Inferior parietal cortex (tissue), 1 donor: ENCODE data around the gene MAP3K4.
"Not testable (repeated sequence)": the region's sequence is repeated elsewhere in the genome, so short reads cannot be mapped to it uniquely, and the experiment has no call there.

Source experiments
- DNase-seq: peaks from one replicate; pipeline ENCODE4 v3.0.0-alpha.2; 2016; ENCODE audit errors: extremely low spot score

MAP3K4 gene

DNA sequence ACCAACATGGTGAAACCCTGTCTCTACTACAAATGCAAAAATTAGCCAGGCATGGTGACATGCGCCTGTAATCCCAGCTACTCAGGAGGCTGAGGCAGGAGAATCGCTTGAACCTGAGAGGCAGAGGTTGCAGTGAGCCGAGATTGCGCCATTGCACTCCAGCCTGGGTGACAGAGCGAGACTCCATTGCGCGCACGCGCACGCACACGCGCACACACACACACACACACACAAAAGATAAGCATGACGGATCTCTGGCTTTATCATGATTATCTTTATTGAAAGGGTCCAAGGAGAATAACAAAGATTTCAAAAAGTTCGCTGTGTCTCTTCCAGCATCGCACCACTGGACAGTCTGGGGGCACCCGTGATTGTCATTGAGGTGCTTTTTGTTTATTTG, 19.0 kb upstream of the MAP3K4 start:
- not testable (repeated sequence) for DNase-seq

DNA sequence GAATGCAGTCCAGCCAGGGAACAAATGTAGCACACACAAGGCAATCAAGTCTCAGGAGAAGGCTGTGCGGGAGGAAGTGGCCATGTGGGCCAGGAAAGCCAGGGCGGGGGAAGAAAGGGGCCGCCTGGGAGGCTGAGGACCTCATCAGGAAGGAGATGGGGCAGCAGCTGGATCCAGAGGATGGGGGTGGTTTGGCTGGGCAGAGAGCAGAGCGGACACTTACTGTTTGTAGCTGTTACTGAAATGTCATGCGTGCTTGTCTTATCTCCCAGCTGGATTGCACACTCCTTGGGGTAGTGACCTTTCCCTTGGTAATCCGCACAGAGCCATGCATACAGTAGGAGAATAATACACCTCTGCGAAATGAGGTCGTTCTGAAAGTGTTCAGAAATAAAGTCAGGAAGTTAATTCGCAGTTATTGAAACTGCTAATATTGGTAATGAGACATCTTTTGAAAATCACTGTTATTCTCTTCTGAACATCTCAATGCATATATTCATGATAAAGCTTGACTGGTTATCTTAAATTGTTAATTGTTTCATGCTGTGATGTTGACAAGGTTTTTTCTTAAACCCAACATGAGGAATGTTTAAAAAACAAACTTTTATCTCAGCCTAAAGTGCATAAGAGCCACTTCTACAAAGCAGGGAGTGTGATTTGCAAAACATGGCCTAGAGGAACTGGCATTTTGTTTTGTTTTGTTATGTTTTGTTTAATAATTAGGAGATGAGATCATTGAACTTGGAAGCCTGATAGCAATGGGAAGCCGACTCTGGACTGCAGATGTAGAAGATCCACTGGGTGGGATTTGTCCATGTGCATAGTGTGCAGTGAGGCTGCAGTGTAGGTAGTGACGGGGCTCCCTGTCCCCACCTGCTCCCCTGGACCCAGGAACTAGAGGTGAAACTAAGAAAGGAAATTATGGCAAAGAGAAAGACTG, 18.0 kb upstream of the MAP3K4 start:
- no peak for DNase-seq

DNA sequence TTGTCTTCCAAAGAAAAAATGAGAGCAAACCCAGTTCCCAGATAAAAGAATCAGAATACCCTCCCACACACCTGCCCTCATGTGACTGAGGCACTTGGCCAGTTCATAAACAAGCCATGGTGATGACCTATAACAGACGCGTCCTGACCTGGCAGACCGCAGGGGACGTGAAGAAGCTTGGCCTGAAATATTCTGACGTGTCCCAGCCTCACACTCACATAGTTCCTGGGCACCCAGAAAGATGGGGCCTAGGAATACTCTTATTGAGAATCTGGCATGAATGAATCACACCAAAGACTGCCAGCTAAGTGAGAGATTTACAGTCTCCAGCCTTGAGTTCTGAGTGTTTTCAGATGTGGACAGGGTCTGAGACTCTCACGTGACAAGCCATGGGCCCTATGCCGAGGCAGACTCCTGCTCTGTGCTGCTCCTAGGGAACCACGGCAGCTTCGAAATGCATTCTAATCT, 17.2 kb upstream of the MAP3K4 start:
- no peak for DNase-seq

DNA sequence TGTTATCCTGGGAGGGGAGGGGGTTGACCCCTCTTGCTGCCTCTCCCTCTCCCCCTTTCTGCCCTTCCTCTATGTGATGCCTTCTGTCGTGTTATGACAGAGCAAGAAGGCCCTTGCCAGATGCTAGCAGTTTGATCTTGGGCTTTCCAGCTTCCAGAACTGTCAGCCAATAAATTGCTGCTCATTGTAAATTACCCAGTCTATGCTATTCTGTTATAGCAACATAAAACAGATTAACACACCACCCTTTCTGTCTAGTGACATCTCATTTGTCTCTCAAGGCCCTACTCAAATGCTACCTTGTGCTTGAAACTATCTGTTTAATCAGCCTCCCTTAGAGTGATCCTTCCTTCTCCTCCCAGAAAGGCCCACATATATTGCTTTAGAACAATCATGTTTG, 16.4 kb upstream of the MAP3K4 start:
- DNase-seq: no peak

DNA sequence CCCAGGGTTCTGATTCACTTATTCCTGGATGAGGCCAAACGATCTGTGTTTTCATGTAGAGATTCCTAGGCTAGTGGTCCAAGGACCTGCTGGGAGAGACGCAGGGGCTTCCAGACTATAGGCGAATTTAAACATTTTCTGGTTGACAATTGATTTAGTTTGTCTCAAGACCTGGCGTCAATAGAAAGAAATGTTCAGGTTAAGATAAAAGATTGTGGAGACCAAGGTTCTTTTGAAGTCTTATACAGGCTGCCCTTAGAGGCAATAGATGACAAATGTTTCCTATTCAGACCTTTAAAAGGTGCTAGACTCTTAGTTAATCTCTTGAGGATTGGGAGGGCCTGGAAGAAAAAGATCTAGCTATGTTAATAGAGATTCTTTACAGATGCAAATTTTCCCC, 15.6 kb upstream of the MAP3K4 start:
- not testable (repeated sequence) for DNase-seq

DNA sequence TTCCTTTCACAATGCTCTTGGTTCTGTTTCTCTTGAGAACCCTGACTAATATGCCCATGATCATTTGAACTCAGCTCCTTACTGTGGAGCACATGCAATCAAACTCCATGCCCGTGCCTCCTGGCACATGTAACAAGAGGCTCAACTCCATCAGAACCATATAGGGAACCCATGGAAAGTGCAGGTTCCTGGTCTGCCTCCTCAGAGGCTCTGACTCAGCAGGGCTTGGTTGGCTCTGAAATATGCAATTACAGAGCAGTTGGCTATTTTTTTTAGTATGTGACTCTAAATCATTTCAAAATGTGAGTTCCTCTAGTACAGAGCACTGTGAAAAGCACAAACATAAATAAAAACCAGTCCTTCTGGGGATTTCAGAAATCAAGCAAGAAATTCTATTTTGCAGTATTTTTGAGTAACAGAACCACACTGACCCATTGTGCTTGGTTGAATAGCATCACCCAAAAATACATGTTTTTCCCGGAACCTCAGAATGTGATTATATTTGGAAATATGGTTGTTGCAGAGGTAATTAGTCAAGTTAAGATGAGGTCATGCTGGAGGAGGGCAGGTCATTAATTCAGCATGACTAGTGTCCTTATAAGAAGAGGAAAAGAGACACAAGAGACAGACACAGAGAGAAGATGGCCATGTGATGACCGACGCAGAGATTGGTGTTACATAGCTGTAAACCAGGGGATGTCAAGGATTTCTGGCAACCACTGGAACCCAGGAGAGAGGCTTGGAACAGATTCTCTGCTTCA, 13.2 kb upstream of the MAP3K4 start:
- no peak for DNase-seq

DNA sequence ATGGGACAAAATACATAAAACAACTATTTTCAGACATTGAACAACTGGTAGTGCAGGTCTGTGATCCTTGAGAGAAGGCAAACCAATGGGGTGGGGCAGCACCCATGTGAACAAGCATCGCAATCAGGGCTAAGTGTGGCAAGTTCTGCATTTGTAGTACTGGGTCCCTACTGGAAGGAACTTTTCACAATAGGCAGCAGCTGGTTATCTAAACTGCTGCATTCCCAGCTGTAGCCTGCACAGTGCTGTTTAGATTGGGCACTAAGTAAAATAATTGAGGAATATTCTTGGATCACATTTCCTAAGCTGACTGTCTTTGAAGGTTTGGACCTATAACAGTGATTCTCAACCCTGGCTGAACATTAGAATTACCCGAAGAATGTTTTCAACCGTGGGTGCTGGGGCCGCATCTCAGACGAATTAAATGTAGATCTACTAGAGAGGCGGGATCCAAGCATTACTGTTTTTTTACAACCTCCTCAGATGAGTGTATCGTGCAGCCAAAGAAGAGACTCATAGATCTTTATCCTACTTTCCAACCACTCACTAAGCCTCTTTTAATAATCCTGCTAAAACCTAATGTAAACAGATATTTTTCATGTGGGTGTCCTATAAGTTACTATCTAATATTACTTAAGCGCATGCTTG, 12.4 kb upstream of the MAP3K4 start:
- DNase-seq: no peak

DNA sequence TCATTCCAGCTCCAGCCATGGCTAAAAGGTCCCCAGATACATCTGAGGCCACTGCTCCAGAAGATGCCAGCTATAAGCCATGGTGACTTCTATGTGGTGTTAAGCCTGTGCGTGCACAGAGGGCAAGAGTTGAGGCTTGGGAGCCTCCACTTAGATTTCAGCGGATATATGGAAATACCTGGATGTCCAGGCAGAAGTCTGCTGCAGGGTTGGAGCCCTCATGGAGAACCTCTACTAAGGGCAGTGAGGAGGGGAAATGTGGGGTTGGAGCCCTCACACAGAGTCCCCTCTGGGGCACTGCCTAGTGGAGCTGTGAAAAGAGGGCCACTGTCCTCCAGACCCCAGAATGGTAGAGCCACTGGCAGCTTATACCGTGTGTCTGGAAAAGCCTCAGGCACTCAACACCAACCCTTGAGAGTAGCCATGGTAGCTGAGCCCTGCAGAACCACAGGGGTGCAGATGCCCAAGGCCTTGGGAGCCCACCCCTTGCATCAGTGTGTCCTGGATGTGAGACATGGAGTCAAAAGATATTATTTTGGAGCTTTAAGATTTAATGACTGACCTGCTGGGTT, 8.1 kb upstream of the MAP3K4 start:
- DNase-seq: not testable (repeated sequence)

DNA sequence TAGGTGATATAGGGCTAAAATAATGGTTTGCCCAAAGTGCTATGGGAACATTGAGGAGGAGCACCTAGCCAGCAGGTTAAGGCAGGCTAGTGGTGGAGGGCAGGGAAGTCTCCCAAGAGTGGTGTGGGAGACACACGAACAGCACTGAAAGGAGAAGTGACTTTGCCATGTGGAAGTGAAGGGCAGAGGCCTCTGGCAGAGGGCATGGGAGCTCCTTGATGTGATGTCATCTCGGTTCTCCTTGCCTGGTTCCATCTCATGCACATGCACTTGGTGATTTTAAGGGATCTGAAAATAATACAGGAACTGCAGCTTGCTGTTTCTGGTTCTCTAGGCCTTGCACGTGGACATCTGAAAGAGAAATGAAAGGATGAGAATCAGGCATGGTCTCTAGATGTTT, 4.7 kb upstream of the MAP3K4 start:
- no peak for DNase-seq

DNA sequence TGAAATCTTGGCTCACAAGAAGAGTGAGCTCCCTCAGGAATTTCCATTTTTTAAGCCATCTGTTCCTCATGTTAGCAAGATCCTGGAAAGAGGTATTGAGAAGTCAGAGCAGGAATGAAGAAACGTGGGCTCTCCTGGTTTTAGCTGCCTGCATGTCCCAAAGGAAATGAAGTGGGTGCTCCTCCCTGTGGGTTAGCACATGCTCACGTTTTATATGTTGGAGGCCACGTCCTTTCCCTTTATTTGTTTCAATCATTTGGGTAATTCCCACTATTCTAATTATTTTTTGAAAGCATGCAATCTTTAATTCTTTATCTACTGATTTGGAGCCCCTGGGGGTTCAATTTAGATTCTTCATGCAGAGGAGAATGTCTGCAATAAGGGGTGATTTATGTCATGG, 4.3 kb upstream of the MAP3K4 start:
- DNase-seq: no peak

DNA sequence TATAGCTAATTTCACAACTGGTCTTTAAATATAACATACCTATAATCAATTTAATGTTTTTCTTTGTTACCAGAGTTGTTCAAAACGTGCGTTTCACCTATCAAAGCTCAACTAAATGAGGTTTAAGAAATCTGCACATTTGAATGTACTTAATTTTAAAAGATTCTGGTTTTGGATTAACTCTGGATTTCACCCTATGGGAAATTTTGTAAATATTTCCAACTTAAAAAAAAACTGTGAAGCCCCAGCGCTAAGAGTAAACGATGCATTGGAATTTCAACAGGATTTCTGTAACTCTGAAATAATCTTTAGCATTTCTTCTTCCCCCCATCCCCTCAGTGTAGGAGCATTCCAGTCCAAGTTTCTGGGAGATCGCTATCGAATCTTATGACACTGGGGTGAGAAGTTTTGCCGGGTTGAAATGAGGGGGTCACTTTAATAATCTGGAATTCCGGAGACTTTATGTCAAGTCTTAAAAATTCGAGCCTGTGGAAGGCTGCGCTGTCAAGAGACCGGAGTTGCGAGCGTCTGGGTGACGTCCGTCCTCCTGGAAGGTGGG, 643 bp upstream of the MAP3K4 start:
- no peak for DNase-seq

DNA sequence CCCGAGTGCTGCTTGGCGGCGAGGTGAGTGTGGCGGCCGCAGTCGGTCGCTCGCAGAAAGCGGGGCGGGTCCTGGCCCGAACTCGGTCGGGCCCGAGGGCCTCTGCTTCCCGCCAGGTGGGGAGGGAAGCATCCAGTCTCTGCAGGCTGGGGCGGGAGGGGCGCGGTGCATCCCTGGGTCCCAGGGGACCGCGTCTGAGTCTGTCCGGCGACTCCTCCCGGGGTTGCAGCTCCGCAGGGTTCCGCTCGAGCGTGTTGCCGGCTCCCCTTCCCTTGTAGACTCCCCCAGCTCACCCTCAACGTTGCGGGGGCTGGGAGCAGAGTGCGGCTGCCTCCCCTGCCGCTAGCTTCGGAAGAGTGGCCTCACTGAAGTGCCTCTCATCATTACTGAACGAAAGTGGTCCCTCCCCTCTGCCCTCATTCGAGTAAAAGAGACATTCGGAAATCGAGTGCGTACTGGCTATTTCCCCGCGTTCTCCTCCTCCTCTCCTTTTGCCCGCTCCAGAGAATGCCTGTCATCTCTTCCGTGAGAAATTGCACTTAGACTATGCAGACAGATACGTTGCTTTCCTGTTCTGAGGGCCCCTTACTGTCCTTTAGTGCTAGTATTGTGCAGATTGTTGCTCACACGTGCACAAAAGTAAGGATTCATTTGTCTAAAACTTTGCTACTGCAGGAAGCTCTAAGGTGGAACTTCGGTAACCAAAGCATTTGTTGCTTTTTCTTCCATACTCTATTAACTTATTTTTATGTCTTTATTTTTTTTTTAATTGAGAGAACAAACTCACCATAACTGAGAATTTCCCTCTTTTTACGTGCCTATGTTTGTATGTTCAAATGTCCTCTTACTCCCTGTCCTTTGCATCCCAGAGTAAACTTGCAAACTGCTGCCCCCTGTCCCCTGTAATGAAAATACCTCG, 751 bp downstream of the MAP3K4 start:
- peak; percentile 61 for DNase-seq

DNA sequence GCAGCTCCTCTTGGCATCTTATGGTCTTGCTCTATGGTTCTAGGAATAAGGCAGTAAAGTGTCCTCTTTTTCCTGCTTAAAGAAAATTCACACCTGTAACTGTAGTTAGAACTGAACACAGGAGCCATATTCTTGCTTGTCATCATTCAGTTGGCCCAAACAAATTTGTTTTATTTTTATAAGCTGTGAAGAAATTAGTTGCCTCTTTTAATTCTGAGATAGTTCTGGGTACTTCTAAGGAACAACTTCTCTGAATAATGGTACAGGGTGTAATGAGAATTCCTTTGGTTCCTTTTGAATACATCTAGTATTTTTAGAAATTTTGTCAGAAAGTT, 1.4 kb downstream of the MAP3K4 start:
- DNase-seq: no peak

DNA sequence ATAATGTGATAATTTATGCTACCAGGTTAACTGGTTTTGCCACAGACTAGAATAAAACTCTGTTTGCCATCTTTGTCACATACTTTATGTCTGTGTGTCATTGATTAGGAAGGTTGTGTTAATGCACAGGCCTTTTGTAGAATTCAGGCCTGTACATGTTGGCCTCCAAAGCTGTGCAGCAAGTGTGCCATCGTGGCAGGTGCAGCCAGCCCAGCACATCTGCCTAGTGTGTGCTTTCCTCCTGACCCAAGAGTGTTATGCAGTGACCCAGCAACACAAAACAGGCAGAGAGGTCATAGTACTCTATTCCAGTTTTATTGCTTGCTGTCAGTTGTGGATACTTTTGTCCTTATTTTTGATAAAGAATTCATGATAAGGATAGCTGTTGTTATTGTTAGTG, 3.7 kb downstream of the MAP3K4 start:
- no peak for DNase-seq

DNA sequence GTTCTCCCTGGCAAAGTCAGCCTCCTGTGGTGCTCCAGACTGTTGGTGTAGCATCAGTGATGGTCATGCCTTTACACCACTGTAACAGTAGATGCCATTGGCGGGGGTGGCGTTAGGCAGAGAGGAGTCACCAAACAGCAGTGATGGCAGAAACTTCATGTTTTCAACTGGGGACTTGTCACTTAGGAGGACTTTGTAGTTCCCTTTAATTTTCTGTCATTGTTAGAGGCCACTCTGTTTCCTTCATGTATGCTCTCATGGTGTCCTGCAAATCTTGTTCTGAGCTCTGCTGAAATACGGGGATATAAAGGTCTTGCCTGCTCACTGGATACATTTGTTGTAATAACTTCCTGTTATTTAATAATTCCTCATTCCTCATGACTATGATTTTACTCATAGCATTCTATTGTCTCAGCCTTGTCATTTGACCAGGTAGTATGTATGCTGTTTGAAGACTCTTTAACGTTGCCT, 4.6 kb downstream of the MAP3K4 start:
- DNase-seq: no peak

DNA sequence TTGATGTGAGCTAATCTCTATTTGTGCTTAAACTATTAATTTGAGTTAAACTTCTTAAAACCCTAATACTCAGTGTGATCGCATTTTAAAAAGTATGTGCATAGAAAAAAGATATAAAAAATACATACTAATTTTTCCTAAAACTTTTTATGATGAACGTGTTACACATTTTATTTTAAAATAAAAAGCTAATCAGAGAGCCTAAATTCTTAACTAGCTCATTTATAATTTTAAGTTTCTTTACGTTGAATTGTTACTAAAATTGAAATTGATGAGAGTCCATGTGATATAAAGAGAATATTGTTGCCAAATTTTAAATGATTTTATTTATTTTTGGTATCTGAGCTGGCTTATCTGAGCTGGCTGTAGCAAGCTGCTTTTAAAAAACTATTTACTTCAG, 6.6 kb downstream of the MAP3K4 start:
- DNase-seq: no peak

DNA sequence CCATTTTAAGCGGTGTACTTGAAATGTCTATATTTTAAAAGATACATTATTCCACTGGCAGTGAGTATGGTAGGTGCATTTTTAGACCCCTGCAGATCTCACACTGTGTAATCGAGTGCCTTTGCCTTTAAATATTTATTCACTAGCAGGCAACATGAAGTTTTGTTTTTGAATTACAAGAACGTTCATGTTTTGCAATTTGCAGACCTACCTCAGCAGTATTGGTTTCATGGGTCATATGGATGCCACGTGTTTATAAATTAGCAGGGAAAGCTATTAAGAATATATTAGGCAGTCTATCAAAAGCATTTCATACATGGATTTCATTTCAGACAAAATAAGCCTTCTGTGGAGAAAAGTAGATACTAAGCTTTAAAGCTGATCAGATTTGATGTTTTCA, 7.2 kb downstream of the MAP3K4 start:
- DNase-seq: no peak

DNA sequence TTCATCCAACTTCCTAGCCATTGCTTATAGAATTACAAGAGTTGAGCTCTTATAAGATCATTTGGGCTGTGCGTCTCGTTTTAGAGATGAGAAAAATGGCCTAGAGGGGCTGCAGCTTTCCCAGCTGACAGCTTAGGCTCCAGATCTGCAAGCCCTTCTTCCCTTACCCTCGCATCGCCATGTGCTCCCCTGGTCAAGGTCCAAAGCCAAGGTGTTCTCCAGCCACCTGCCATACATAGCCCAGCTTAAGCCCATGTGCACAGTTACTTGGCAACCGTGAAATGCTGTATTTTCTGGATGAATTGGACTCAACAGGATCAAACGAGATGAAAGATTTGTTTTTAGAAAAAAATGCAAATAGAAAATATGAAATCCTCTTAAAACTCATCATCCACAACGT, 7.9 kb downstream of the MAP3K4 start:
- DNase-seq: no peak

DNA sequence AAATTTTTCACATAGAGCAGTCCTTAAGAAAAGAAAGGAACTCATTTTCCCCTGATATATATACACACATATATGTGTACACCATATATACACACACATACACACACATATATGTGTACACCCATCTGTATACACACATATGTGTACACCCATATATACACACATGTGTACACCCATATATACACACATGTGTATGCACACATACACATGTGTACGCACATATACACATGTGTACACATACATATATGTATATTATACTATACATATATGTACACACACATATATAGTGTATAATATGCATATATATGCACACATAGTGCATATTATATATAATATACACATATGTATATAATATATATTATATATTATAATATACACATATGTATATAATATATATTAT, 9.1 kb downstream of the MAP3K4 start:
- no peak for DNase-seq

DNA sequence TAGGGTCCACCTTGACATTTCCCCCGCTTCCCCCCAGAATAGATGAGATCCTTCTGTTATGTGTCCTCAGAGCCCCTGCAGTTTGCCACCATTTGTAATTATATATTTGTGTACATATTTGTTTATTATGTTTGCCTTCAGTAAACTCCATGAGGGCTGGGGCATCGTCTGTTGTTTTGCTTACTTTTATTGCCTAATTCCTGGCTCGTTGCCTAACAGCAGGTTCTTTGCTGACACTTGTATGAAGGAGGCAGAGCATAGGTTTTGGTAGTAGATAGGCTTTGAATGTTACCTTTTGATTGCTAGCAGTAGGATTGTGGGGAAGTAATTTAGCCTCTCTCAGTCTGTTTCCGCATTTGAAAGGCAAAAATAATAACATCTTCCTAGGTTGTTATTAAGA, 9.9 kb downstream of the MAP3K4 start:
- DNase-seq: no peak

DNA sequence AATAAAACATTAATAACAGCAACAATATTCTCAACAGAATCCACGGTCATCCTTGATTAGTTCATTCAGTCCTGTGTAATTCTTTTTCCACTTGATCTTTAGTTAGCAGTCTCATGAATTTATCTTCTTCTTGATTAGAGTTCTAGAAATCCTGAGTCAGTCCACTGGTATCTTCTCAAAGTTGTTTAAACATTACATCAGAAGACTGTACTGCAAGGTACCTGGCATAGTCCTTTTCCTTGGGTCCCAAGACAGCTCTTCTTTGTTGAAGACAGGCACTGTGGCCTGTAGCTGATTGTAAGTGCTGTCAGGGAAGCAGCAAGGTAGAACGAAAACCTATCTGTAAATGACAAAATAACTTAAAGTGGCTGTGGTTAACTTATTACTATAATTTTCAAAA, 11.8 kb downstream of the MAP3K4 start:
- no peak for DNase-seq
